GM18868 (cell line): ENCODE measurements around the gene SPECC1.
"Not testable (repeated sequence)": the region's sequence is repeated elsewhere in the genome, so short reads cannot be mapped to it uniquely, and the experiment has no call there.

Experiments
- ATAC-seq: cut with Tn5 transposase; IDR thresholded peaks from one replicate; pipeline ENCODE4 v1.9.1; 2021; ENCODE audit warnings: mild to moderate bottlenecking, moderate library complexity; ENCODE audit not compliant: unreplicated experiment

The SPECC1 gene

DNA sequence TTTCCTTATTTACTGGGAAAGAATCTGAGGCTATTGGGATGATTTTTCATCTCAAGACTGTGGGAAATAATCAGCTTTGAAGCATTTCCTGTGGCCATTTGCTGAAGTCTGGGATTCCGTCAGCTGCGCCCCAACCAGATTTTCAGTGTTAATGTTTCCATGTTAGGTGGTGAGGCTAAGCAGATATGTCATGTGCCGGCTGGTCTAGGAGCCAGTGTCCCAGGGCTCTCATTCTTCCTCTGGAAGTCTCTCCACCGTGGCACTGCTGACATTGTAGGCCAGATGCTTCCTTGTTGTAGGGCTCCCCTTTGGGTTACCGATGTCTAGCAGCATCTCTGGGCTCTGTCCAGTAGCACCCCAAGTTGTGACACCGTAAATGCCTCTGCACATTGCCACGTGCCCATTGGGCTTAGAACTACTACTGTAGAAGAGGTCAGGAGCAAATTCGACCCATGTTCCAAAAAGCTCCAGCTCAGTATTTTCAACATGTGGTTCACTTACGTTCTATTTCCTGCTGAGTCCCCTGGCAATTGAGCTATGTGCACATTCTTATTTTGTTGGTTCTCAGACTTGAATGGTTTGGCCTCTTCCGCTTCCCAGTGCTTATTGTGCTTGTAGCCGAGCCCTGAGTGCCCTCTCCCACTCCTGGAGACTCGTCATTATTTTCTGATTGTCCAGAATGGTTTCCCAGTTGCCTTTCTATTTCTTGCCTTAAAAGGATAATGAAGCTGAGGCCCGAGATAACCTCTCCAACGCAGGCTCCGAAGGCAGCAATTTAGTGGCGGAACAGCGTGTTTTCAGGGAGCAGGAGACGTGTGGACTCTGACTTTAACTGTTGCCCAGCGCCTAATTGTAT is 82.2 kb downstream of the SPECC1 start:
- ATAC-seq, result no peak

DNA sequence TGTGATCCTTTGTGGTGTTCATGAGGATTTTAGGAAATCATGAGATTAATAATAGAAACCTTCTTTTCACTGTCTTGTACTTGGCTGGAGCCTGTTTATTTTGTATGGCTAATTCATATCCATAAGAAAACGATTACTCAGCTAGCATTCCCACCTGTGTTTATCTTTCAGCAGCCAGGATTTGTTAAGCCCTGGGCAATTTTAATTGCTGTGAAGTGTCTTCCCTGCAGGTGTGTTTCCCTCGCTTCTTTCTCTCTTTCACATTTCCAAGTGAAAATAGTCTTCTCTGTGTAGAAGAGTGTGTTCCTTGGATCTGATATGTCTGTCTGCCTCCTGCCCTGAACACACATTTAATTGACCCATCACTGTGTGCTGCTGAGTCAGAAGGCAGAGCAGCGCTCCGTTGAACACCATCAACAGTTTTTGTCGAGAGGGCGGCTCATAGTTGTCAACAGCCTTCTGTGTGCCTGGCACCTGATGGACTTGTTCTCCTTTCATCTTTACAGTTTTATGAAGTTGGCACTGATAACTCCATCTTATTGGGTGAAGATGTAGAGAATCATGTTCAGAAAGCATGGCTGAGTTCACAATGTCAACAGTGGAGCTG is 83.2 kb downstream of the SPECC1 start:
- ATAC-seq, result no peak

DNA sequence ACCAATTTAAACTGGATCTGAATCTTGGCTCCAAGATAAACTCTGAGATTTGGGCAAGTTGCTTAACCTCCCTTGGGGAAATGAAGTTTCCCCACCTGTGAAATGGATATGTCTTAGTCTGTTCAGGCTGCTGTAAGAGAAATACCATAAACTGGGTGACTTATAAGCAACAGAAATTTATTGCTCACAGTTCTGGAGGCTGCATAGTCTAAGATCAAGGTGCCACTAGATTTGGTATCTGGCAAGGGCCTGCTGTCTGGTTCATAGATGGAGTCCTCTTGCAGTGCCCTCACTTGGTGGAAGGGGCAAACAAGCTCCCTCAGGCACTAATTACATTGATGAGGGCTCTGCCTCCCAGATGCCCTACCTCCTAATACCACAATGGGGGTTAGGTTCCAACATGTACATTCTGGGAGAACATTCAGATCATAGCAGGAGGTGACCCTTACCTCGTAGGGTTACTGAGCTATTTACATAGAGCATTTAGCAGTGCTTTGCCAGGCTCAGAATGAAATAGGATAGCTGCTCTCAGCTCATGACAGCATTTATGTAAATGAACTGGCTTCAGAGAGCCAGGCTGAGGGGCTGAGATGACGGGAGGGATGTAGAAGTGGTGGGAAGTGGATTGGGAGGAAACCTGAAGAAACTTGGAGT is 83.9 kb downstream of the SPECC1 start:
- ATAC-seq, result no peak

DNA sequence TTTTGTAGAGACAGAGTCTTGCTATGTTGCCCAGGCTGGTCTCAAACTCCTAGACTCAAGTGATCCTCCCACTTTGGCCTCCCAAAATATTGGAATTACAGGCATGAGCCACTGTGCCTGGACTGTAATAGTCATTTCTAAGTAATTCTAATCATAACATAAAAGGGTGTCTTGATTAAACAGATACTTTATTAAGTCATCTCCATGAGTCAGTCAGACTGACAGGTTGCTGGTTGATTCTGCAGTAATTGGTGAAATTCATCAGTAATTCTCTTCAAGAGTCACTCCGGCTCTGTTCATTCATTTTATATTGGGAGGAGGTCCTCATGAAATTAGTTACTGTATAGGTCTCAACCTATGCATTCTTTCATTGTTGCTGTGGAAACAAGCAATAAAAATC is 85.6 kb downstream of the SPECC1 start:
- ATAC-seq, result no peak

DNA sequence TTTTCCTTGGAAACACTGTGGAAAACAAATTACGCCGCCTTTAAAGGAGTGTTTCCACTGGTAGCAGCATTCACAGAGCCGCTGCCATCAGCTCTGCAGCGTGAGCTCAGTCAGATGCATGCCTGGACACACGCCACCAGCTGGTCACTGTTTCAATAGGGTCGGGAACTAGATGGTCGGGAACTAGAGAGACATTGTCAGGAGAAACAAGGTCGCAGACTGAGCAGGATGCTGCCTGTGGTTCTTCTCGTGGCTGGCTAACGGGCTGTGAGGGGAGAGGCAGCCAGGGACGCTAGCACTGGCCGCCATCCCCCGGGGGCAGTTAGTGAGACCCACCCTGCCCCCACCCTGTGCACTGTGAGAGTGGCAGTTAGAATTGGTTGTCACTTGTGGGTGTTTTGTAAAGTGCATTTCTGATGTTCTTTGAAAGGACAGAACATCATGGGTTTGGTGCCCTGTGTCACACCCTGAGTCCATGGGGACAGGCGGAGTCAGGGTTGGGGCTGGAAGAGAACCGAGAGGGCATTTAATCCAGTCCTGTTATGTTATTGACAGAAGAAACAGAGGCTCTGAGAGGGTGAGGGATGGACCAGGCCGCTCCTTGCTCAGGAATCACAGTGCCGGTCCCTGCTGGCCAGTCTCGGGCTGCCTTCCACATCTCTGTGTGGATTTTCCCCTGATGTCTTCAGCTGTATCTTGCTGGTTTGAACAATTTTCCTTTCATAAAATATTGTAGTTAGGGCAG is 86.3 kb downstream of the SPECC1 start:
- ATAC-seq, result no peak

DNA sequence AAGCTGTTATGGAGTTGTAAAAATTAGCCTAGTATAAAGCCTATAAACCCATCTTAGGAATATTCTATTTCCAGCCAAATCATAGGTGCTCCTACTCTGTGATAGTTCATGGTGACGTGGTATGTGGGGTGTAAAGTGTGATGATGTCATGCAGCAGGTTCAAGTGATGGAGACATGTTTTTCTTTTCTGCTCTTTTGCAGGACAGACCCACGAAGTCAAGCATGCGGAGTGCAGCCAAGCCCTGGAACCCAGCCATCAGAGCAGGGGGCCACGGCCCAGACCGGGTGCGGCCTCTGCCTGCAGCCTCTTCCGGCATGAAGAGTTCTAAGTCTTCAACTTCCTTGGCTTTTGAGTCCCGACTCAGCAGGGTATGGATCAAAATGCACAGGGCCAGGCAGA is 87.3 kb downstream of the SPECC1 start:
- no peak for ATAC-seq

DNA sequence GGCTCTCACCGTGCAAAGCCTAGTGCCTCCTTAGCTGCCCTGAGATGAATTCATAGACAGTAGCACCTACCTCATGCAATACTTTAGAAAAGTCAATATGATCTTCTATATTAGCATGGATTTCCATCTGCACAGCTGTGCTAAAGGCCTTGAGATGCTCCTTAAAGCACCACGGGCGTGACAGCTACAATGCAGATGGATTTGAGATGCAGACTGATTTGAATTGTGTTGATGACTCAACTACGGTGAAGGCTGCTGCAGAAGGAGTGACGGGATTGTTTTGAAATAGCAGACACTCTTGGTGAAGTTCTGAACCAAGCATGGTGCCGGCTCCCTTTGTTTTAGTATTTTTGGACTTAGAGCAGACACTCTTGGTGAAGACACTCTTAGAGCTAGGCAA is 88.2 kb downstream of the SPECC1 start:
- ATAC-seq, result no peak

DNA sequence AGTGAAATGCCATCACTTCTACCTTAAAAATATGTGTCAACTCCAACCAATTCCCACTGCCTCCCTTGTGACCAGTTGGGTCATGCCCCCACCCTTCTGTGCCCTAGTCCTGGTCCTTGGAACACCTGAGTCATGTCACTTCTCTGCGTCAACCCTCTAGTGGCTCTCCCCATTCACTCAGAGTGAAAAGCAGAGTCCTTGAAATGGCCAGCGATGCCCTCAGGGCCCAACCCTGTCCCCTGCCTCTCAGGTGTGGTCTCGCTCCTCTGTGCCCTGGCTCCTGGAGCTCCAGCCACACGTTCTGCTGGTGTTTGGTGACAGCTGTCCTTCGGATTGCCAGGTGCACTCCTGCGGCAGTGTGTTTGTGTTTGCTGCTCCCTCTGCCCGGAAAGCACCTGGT is 89.2 kb downstream of the SPECC1 start:
- ATAC-seq, result no peak

DNA sequence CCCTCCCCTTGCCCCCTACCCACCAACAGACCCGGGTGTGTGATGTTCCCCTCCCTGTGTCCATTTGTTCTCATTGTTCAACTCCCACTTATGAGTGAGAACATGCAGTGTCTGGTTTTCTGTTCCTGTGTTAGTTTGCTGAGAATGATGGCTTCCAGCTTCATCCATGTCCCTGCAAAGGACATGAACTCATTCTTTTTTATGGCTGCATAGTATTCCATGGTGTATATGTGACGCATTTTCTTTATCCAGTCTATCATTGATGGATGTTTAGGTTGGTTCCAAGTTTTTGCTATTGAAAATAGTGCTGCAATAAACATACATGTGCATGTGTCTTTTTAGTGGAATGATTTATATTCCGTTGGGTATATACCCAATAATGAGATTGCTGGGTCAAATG is 91.6 kb downstream of the SPECC1 start:
- not testable (repeated sequence) for ATAC-seq

DNA sequence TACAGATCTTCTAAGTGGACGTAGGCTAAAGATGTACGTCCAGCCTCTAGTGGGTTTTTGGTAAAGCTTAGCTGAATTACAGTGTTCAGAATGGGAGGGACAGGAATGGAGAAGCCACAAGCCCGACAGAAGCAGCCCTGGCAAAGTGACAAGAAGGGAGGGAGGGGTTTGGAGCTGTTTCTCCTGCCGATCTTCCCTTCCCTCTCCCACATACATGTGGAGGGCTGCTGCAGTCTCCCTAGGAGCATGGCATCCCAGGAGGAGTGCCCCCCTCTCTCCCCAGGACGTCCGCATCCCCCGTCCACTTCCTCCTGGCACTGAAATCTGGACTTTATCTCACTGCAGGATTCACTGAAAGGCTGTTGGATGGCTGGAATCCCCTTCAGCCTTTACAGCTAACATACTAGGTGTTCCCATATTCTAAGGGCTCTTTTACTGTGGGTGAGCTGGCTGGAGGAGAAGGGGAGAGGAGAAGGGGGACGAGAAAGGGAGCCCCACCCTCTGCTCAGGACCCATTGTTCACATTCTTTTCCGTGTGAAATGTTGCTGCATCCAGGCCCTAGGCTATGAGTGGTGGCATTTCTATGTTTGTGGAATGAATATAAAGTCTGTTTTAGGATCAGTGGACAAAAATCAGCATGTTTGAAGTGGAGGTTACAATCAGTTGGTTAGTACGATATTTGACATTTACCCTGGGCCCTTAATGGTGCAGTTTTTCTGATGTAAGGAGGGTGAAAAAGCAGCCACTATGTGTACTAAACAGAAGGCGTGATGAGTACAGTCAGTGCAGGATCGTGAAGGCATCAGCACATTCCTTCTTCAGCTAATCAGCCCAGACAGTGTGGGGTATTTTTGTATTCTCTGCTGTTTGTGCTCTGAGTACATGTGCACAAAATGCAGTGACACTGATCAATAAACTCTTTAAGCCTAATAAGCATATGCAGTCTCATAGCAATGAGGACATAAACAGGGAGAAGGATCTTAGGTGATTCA is 94.6 kb downstream of the SPECC1 start:
- no peak for ATAC-seq

DNA sequence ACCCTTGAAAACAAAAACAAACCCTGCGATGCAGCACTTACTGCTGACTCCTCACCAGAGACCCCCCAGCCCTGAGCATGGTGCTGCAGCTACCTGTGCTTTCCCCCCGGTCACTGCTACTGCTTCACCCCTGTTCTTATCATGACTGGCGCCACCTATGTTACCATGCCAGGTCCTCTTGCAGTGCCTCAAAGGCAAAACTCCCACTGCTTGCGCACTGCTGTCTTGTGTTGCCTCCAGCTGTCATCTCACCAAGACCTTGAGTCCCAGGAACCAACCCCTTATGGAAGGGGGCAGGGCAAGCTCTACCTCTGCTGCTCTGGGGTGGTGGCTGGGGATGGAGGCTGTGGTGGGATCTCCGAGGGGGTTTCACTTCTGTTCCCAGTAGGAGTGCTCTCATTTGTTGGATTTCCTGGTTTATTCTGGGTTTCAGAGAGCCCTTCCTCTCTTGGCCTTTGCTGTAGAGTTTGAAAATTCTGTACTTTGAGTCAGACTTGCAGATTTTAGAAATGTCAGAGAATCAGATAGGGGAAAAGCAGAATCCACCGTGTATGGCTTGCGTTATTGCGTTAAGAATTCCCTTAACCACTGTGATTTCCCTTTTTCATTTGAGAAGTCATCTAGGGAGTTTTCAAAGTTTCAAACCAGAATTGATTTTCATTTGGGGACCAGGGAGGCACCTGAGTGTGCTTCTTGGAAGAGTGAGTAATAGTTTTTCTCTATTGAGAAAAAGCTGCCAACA is 96.6 kb downstream of the SPECC1 start:
- no peak for ATAC-seq

DNA sequence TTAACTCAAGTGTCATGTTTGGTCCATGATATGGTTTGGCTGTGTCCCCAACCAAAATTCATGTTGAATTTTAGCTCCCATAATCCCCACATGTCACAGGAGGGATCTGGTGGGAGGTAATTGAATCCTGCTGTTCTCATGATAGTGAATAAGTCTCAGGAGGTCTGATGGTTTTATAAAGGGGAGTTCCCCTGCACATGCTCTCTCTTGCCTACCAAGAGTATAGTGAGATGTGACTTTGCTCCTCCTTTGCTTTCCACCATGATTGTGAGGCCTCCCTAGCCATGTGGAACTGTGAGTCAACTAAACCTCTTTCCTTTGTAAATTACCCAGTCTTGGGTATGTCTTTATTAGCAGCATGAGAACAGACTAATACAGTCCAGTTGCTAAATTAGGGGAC is 97.3 kb downstream of the SPECC1 start:
- not testable (repeated sequence) for ATAC-seq

DNA sequence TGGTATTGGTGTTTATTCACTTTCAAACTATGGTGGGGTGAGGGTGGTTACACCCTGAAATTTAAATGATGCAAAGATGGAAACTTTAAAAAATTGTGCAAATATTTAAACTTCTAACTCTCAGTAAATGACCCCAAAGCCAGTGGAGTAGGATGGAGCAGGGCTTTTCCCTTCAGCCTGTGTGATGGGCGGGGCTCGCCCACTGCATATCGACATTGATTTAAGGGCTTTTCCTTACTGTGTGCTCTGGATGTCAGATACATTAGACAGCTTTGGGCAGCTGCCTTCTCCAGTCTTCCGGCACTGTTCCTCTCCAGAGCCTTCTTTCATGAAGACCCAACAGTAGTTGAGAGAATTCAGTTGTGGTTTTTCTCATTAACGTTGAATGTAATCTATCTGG is 99.9 kb downstream of the SPECC1 start:
- ATAC-seq, result no peak

DNA sequence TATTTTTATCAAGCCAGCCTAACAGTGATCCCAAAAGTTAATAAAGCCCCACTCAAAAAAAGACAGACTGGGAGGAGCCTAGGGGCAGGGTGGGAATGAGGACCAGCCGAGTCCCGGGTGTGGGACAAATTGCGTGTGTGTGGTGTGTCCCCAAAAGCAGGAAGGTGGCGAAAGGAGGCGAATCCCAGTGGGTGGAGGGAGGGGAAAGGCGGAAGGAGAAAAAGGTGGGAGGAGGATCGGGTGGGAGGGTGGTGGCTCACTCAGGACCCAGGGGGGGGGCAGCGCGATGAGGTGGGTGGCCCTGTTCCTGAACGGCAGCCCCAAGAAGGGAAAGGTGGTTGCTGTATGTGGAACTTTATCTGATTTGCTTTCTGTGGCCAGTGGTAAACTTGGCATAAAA is 102.4 kb downstream of the SPECC1 start:
- ATAC-seq, result no peak

DNA sequence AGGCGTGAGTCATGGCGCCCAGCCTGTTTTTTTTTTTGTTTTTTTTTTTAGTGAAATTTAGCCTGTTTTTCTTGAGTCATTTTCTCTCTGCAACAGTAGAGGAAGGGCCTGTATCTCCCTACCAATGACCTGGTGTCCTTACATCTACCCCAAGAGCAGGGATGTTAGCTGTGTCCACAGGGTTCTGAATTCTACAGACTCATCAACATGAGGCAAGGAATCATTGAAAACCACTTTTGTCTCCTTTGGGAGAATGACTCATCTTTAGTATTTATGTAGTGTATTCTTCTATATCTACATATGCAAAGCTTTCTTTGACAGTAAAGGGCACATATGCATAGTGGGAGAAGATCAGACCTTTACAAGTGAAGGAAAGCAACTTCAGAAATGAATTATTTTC is 105.3 kb downstream of the SPECC1 start:
- no peak for ATAC-seq

DNA sequence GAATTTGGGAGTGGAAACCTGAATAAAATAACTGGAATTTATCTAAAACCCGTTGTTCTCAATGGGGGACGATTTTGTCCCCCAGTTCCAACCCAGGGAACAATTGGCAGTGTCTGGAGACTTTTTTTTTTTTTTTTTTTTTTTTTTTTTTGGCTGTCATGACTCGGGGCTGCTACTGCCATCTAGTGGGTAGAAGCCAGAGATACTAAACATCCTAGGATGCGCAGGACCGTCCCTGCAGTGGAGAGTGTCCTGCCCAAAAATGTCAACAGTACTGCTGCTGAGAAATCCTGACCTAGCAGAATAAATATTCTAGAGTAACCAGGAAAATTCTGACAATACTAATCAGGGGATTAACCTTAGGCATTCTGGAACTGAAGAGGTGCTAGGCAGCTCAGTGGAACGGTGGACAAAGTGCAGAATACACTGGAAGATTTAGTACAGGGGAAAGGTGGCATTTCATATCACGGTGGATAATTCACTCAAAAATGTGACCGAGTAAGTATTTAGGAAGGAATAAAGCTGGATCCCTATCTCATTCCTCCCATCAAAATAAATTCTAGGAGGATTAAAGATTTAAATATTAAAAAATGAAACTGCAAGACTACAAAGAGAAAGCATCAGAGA is 107.6 kb downstream of the SPECC1 start:
- ATAC-seq, result no peak

DNA sequence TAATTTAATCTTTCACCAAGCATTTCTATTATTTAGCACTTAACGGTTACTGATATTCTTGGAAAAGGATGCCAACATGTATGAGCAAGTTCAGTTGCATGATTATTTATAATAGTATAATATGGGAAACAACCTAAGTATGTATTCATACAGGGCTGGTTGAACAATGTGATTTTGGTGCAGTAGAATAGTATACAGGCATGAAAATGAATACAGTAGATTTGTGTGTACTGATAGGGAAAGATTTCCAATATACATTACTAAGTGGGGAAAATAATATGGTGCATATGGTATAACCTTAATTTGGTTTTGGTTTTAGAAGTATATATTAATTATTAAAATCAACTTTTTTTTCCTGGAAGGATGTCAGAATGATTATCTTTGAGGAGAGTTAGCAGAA is 109.1 kb downstream of the SPECC1 start:
- ATAC-seq, result no peak

DNA sequence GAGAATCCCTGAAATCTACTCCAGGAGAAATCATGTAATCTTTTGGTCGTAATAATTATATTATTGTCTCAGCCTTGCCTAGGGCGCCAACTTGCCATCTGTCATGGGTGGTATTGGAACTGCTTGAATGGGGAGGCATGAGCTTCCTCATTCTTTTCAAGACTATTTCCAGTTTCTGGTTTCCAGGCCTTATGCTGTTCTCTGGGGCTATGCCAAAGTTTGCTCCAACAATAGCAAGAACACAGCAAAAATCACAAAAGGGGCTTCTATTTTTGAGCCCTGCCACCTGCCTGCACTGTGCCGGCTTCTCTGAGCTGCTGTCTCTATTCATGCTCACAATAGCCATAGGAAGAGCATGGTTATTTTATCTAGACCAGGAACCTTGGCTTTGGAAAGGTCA is 111.7 kb downstream of the SPECC1 start:
- ATAC-seq, result no peak
